Measurements from ENCODE around the gene IGSF9. TPM values are rescaled to one million over a fixed set of nuclear protein-coding genes. Genes with fewer than 3 reads are reported as not detected.

Gene IGSF9
- total RNA-seq, 2 donors from 2014 or later: 0.12 TPM

- ATAC-seq (replicated peaks in 1 of 2) (no peak), DNase-seq (no peak)
- H3K4me3 Mint-ChIP-seq: no peak overlapping the region
- H3K36me3 Mint-ChIP-seq (ENCODE audit: insufficient read depth in 2 of 2): no peaks in the 10 kb centered on the region
- H3K9me3 Mint-ChIP-seq: no peaks in the 10 kb centered on the region
- no peak overlapping the region for H3K27ac Mint-ChIP-seq
- peaks cover 26% of the 10 kb centered on the region for H3K27me3 Mint-ChIP-seq (ENCODE audit: low read depth)
- H3K4me1 Mint-ChIP-seq (ENCODE audit: low read depth): no peaks in the 10 kb centered on the region
These were observed 19.9 kb upstream of the IGSF9 start for GRCh38 chr1:159965263-159965662.

- Mint-ChIP-seq H3K27me3 (ENCODE audit: low read depth) (peaks cover 25% of the 10 kb centered on the region), H3K27ac (no peak overlapping the region), H3K36me3 (ENCODE audit: insufficient read depth in 2 of 2) (no peaks in the 10 kb centered on the region), H3K9me3 (no peaks in the 10 kb centered on the region), H3K4me3 (no peak overlapping the region), H3K4me1 (ENCODE audit: low read depth) (peaks cover 6% of the 10 kb centered on the region)
- ATAC-seq (replicated peaks in 1 of 2) (no peak), DNase-seq (no peak)
These were observed 18.7 kb upstream of the IGSF9 start for GRCh38 chr1:159964144-159964543.

- Mint-ChIP-seq H3K27me3 (ENCODE audit: low read depth) (peaks cover 13% of the 10 kb centered on the region), H3K27ac (no peak overlapping the region), H3K4me1 (ENCODE audit: low read depth) (peaks cover 14% of the 10 kb centered on the region), H3K9me3 (no peaks in the 10 kb centered on the region), H3K36me3 (ENCODE audit: insufficient read depth in 2 of 2) (no peaks in the 10 kb centered on the region), H3K4me3 (no peak overlapping the region)
- ATAC-seq (replicated peaks in 1 of 2): no peak
- DNase-seq: no peak
These were observed 16.8 kb upstream of the IGSF9 start for GRCh38 chr1:159962176-159962575.

GRCh38 chr1:159961636-159962035, 16.2 kb upstream of the IGSF9 start:
- ATAC-seq (replicated peaks in 1 of 2) (no peak), DNase-seq (no peak)
- H3K27ac Mint-ChIP-seq: no peak overlapping the region
- H3K4me1 Mint-ChIP-seq (ENCODE audit: low read depth): peaks cover 14% of the 10 kb centered on the region
- H3K27me3 Mint-ChIP-seq (ENCODE audit: low read depth): peaks cover 14% of the 10 kb centered on the region
- H3K36me3 Mint-ChIP-seq (ENCODE audit: insufficient read depth in 2 of 2): no peaks in the 10 kb centered on the region
- H3K9me3 Mint-ChIP-seq: no peaks in the 10 kb centered on the region
- H3K4me3 Mint-ChIP-seq: no peak overlapping the region

GRCh38 chr1:159960721-159961381, 15.4 kb upstream of the IGSF9 start:
- Mint-ChIP-seq H3K4me1 (ENCODE audit: low read depth) (peaks cover 14% of the 10 kb centered on the region), H3K27me3 (ENCODE audit: low read depth) (peaks cover 14% of the 10 kb centered on the region), H3K9me3 (no peaks in the 10 kb centered on the region), H3K36me3 (ENCODE audit: insufficient read depth in 2 of 2) (no peaks in the 10 kb centered on the region), H3K4me3 (no peak overlapping the region), H3K27ac (no peak overlapping the region)
- ATAC-seq (replicated peaks in 1 of 2) (no peak), DNase-seq (no peak)

- Mint-ChIP-seq H3K4me3 (no peak overlapping the region), H3K27me3 (ENCODE audit: low read depth) (peaks cover 15% of the 10 kb centered on the region), H3K9me3 (no peaks in the 10 kb centered on the region), H3K4me1 (ENCODE audit: low read depth) (peaks cover 14% of the 10 kb centered on the region), H3K27ac (no peak overlapping the region), H3K36me3 (ENCODE audit: insufficient read depth in 2 of 2) (no peaks in the 10 kb centered on the region)
- DNase-seq (no peak), ATAC-seq (replicated peaks in 1 of 2) (no peak)
These were observed 14.0 kb upstream of the IGSF9 start for GRCh38 chr1:159959451-159959850.

GRCh38 chr1:159958719-159959380, 13.4 kb upstream of the IGSF9 start:
- Mint-ChIP-seq H3K27ac (no peak overlapping the region), H3K4me1 (ENCODE audit: low read depth) (peaks cover 14% of the 10 kb centered on the region), H3K27me3 (ENCODE audit: low read depth) (peaks cover 19% of the 10 kb centered on the region), H3K4me3 (peak overlapping the region in 1 of 2 donors; percentile 6), H3K36me3 (ENCODE audit: insufficient read depth in 2 of 2) (no peaks in the 10 kb centered on the region), H3K9me3 (no peaks in the 10 kb centered on the region)
- ATAC-seq (replicated peaks in 1 of 2): peak; percentile 49 to 83
- no peak for DNase-seq

- Mint-ChIP-seq H3K4me3 (no peak overlapping the region), H3K27me3 (ENCODE audit: low read depth) (peaks cover 25% of the 10 kb centered on the region), H3K9me3 (no peaks in the 10 kb centered on the region), H3K27ac (no peak overlapping the region), H3K4me1 (ENCODE audit: low read depth) (peaks cover 14% of the 10 kb centered on the region), H3K36me3 (ENCODE audit: insufficient read depth in 2 of 2) (no peaks in the 10 kb centered on the region)
- ATAC-seq (replicated peaks in 1 of 2) (no peak), DNase-seq (no peak)
These were observed 12.4 kb upstream of the IGSF9 start for GRCh38 chr1:159957824-159958268.

GRCh38 chr1:159955456-159955855, 10.0 kb upstream of the IGSF9 start:
- Mint-ChIP-seq H3K4me1 (ENCODE audit: low read depth) (peaks cover 14% of the 10 kb centered on the region), H3K36me3 (ENCODE audit: insufficient read depth in 2 of 2) (no peaks in the 10 kb centered on the region), H3K4me3 (no peak overlapping the region), H3K9me3 (no peaks in the 10 kb centered on the region), H3K27me3 (ENCODE audit: low read depth) (peaks cover 41% of the 10 kb centered on the region), H3K27ac (no peak overlapping the region)
- ATAC-seq (replicated peaks in 1 of 2): no peak
- DNase-seq: no peak

GRCh38 chr1:159953536-159954515, 8.4 kb upstream of the IGSF9 start, which contains the start of gene SLAMF9:
Gene SLAMF9 (minus strand): TSS chr1:159954237. CDS start chr1:159954137, 100 bp downstream.
- peaks cover 41% of the 10 kb centered on the region for H3K27me3 Mint-ChIP-seq (ENCODE audit: low read depth)
- DNase-seq (no peak), ATAC-seq (replicated peaks in 1 of 2) (no peak)
- H3K36me3 Mint-ChIP-seq (ENCODE audit: insufficient read depth in 2 of 2): no peaks in the 10 kb centered on the region
- H3K4me1 Mint-ChIP-seq (ENCODE audit: low read depth): peaks cover 5% of the 10 kb centered on the region
- H3K4me3 Mint-ChIP-seq: no peak within 1 kb of the TSS
- no peak within 1 kb of the TSS for H3K27ac Mint-ChIP-seq
- H3K9me3 Mint-ChIP-seq: no peaks in the 10 kb centered on the region

GRCh38 chr1:159952932-159953331, 7.5 kb upstream of the IGSF9 start:
- Mint-ChIP-seq H3K27me3 (ENCODE audit: low read depth) (peaks cover 46% of the 10 kb centered on the region), H3K4me3 (no peak overlapping the region), H3K36me3 (ENCODE audit: insufficient read depth in 2 of 2) (no peaks in the 10 kb centered on the region), H3K9me3 (no peaks in the 10 kb centered on the region), H3K4me1 (ENCODE audit: low read depth) (no peaks in the 10 kb centered on the region), H3K27ac (no peak overlapping the region)
- no peak for ATAC-seq (replicated peaks in 1 of 2)
- DNase-seq: no peak

GRCh38 chr1:159951551-159951950, 6.1 kb upstream of the IGSF9 start:
- ATAC-seq (replicated peaks in 1 of 2) (no peak), DNase-seq (no peak)
- no peaks in the 10 kb centered on the region for H3K4me1 Mint-ChIP-seq (ENCODE audit: low read depth)
- no peak overlapping the region for H3K27ac Mint-ChIP-seq
- H3K9me3 Mint-ChIP-seq: no peaks in the 10 kb centered on the region
- no peaks in the 10 kb centered on the region for H3K36me3 Mint-ChIP-seq (ENCODE audit: insufficient read depth in 2 of 2)
- no peak overlapping the region for H3K4me3 Mint-ChIP-seq
- H3K27me3 Mint-ChIP-seq (ENCODE audit: low read depth): peaks cover 48% of the 10 kb centered on the region

- no peak for DNase-seq
- H3K36me3 Mint-ChIP-seq (ENCODE audit: insufficient read depth in 2 of 2): no peaks in the 10 kb centered on the region
- no peaks in the 10 kb centered on the region for H3K9me3 Mint-ChIP-seq
- no peak overlapping the region for H3K27ac Mint-ChIP-seq
- no peak for ATAC-seq (replicated peaks in 1 of 2)
- no peaks in the 10 kb centered on the region for H3K4me1 Mint-ChIP-seq (ENCODE audit: low read depth)
- peaks cover 43% of the 10 kb centered on the region for H3K27me3 Mint-ChIP-seq (ENCODE audit: low read depth)
- H3K4me3 Mint-ChIP-seq: no peak overlapping the region
These were observed 5.6 kb upstream of the IGSF9 start for GRCh38 chr1:159951016-159951415.

All from activated T-cell treated with anti-CD3 and anti-CD28 coated beads, Interleukin-2, amount 50 U/mL, for 72 hours (primary cell).